ENCODE results near the gene GRM1.
A peak's percentile ranks its signal among the peaks of the same experiment; 100 is the strongest.

Gene GRM1

DNA sequence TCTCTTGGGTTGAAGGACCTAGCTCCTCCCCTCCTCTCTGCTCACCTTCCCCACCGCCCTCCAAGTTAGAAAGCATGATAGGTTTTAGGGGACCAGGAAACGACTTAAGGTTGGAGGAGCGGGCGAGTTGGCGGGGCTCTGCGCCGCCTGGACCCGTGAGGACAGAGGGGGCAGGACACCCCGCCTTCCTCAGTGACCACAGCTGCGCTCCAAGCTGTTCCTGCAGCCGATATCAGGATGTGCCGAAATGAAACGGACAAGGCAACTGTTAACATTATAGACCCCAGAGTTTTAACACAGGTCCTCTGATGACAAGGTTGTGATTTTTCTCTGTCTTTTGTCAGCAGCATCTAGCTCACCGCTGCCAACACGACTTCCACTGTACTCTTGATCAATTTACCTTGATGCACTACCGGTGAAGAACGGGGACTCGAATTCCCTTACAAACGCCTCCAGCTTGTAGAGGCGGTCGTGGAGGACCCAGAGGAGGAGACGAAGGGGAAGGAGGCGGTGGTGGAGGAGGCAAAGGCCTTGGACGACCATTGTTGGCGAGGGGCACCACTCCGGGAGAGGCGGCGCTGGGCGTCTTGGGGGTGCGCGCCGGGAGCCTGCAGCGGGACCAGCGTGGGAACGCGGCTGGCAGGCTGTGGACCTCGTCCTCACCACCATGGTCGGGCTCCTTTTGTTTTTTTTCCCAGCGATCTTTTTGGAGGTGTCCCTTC, at the start of gene GRM1:
Gene GRM1 (plus strand): TSS at position 212 of the 722 bp plus-strand sequence. CDS start 456 bp downstream, at position 668.
- no peak for DNase-seq

GRCh38 chr6:146009338-146009737, 19.5 kb upstream of the GRM1 start:
- no peak for DNase-seq

DNA sequence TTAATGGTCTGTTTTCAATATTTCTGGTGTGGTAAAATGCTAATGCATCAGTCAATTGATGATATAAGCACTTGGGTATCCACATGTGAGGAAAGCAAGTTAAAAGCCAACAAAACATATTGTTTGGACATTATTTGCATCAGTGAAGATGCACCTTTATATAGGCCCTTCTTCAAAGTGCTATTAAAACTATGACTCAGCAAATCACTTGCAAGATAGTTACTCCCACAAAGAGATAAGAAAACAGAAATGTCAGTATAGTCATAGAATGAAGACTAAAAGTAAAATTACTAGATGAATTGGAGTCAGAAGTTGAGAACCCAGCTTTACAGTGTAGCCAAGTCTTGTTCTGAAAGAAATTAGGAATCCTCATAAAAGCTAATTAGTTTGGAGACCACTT, 14.6 kb upstream of the GRM1 start:
- DNase-seq: no peak

GRCh38 chr6:146017672-146018071, 11.2 kb upstream of the GRM1 start:
- no peak for DNase-seq

DNA sequence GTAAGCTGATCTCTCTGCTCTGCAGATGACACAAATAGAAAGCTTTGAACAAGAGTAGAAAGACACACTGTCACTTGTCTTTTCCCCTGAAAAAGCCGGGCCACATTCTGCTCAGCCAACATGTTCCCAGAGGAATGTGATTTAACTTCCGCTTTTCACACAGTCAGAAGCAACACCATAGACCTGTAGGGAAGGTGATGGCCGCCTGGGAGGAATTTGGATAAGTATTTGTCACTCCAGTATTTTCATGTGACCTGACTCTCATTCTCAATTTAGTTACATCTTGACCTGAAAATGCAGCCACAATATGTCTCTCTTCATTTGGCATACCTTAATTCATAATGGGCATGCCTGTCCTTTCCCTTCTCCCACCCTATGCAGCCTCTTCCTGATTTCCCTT, 2.0 kb upstream of the GRM1 start:
- no peak for DNase-seq

- DNase-seq: peak; percentile 24
These were observed 1.1 kb upstream of the GRM1 start for GRCh38 chr6:146027586-146028251.

GRCh38 chr6:146028252-146028795, 538 bp upstream of the GRM1 start:
- no peak for DNase-seq

DNA sequence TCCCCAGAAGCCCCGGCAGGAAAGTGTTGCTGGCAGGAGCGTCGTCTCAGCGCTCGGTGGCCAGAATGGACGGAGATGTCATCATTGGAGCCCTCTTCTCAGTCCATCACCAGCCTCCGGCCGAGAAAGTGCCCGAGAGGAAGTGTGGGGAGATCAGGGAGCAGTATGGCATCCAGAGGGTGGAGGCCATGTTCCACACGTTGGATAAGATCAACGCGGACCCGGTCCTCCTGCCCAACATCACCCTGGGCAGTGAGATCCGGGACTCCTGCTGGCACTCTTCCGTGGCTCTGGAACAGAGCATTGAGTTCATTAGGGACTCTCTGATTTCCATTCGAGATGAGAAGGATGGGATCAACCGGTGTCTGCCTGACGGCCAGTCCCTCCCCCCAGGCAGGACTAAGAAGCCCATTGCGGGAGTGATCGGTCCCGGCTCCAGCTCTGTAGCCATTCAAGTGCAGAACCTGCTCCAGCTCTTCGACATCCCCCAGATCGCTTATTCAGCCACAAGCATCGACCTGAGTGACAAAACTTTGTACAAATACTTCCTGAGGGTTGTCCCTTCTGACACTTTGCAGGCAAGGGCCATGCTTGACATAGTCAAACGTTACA, 817 bp downstream of the GRM1 start:
- DNase-seq: no peak

- DNase-seq: no peak
These were observed 3.5 kb downstream of the GRM1 start for GRCh38 chr6:146032387-146032786.

GRCh38 chr6:146040360-146040759, 11.5 kb downstream of the GRM1 start:
- DNase-seq: no peak

GRCh38 chr6:146041282-146041681, 12.4 kb downstream of the GRM1 start:
- DNase-seq: no peak

- no peak for DNase-seq
These were observed 18.5 kb downstream of the GRM1 start for GRCh38 chr6:146047371-146047770.

- DNase-seq: no peak
These were observed 21.3 kb downstream of the GRM1 start for GRCh38 chr6:146050168-146050567.

DNA sequence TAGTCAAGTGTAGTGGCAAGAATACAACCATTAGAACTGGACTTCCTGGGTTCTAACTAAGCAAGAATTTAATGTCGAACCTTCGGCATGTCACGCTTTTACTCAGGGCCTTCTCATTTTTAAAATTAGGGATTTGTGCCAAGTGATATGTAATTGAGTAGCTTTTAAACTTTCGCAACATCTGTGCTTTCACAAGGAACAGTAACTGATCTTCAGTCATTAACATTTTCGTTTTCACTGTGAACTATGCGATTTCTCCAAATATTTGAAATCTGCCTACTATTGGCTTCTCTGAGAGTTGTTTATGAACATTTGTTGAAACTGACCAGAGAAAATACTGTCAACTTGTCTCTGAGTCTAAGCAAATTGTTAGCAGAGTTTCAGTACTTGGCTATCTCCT, 27.6 kb downstream of the GRM1 start:
- no peak for DNase-seq

DNA sequence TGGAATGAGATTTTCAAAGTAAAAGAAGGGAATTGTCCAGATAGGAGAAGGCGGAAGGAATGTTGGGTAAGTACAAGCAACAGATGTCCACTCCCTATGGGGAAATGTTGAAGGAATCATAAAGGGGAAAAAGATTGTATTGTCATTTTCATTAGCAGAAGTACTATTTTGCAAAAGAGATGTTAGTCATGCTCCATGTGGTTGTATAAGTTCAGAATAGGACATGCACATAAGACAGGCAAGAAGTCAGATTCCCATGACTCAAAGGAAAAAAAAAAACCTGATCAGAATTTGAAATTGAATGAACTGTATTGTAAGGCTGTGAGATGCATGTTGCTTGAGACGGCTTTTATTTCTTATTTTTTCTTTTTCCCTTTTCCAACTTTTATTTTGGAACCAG, 36.8 kb downstream of the GRM1 start:
- no peak for DNase-seq

GRCh38 chr6:146066506-146066905, 37.6 kb downstream of the GRM1 start:
- DNase-seq: no peak

DNA sequence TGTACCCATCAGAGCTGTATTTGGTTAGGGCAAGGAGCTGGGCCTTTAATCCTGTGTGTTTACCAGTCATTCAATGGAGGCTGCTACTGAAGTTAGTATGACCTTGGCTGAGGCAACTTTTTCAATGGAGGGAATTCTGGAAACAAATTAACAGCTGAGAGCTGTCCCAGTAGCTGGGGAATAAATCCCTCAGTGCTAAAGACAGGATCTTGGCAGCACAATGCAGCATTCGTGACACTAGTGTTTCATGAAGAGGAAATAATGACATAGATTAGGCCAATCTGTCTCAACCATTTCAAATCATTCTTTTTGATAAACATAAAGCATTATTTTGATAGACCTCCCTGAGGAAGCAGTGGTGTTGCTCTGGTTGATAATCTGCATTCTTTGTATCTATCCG, 42.9 kb downstream of the GRM1 start:
- no peak for DNase-seq

- DNase-seq: no peak
These were observed 49.1 kb downstream of the GRM1 start for GRCh38 chr6:146077992-146078391.

DNA sequence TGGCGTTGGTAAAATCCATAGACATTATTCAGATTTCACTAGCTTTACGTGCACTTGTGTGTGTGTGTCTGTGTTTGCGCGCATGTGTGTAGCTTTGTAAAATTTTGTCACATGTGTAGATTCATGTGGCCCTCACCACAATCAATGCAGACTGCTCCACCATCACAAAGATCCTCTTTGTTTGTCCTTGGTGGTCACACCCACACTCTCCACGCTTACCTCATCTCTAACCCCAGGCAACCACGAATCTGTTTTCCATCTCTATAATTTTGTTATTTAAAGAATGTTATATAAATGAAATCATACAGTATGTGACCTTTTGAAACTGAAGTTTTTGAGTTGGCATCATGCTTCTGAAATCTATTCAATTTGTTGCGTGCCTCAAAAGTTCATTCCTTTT, 58.5 kb downstream of the GRM1 start:
- no peak for DNase-seq

GRCh38 chr6:146090474-146090873, 61.6 kb downstream of the GRM1 start:
- DNase-seq: no peak

GRCh38 chr6:146092961-146093686, 64.3 kb downstream of the GRM1 start:
- no peak for DNase-seq

DNA sequence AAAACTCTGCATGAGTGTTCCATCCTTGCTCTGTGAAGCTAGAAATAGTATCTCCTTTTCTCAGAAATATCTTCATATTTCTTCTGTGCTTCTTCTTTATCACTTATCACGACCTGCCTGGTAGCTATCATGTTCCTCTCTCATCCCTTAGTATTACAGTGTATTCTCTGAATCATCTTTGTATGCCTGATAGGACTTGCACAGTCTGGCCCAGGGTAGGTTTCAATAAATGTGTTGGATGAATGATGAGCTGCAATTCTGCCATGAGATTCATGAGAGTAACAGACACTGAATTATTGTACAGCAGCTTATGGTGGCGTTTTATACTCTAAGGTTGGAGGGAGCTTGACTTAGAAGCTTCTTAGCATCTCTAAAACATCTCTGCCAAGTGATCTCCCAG, 66.6 kb downstream of the GRM1 start:
- DNase-seq: no peak

- DNase-seq: no peak
These were observed 68.7 kb downstream of the GRM1 start for GRCh38 chr6:146097586-146097985.
